HepG2 (cell line): ENCODE results near the gene GPHN. TPM values are rescaled to one million over a fixed set of nuclear protein-coding genes. Genes with fewer than 3 reads are reported as not detected.

Experiments
- ATAC-seq: fragments of 200-7000 bp; cut with Tn5 transposase; 3 replicates; pipeline ENCODE4 v1.9.1; 2020; ENCODE audit warnings: mild to moderate bottlenecking, moderate library complexity
- BruUV-seq: library from RNA; stranded (reverse); fragments of 400-500 nt; replicated peaks from 2 replicates; lab custom pipeline; 2021; lab: Mats Ljungman, UMichigan
- CTCF ChIA-PET: fragments of 300-600 bp; formaldehyde crosslinking; extraction: SDS; loops from one replicate; lab custom pipeline; 2021; ENCODE audit warnings: low total read pairs, inconsistent platforms, low intra/inter-chr PET ratio; lab: Yijun Ruan, JAX
- POLR2A ChIA-PET: fragments of 350-600 bp; sonication (Branson Sonifier 250); formaldehyde crosslinking; loops from one replicate; lab custom pipeline; 2020; ENCODE audit warnings: antibody characterized with exemption, inconsistent platforms; lab: Yijun Ruan, JAX
- DNase-seq: peaks from one replicate; pipeline ENCODE4 v3.0.0-alpha.2; 2015; ENCODE audit warnings: low spot score
- FAIRE-seq: peaks from 3 replicates; lab custom pipeline; 2011; peaks lifted over from hg19 to GRCh38; lab: Jason Lieb, UNC
- H2AFZ ChIP-seq: one replicate; pipeline ENCODE4 v1.6.1; 2011; ENCODE audit warnings: low read length, inconsistent platforms
- H3K27ac ChIP-seq: fragments of 300-600 bp; 3 replicates; pipeline ENCODE4 v1.8.0; 2011; ENCODE audit warnings: mixed run types, mild to moderate bottlenecking, mixed read lengths, low read length, inconsistent platforms; ENCODE audit not compliant: insufficient read depth; ENCODE audit errors: extremely low read length
- H3K27me3 ChIP-seq, 2 experiments: fragments of 200-600 bp in 1 of 2; 2 replicates in 1 of 2; 3 replicates in 1 of 2; pipeline versions ENCODE4 v1.6.0 to v1.8.0; 2011; ENCODE audit warnings: low read length in 2 of 2, mild to moderate bottlenecking in 2 of 2, moderate library complexity in 2 of 2, inconsistent platforms in 1 of 2; ENCODE audit not compliant: insufficient read depth in 2 of 2, control insufficient read depth in 1 of 2
- H3K36me3 ChIP-seq, 2 experiments: fragments of 200-600 bp in 1 of 2; replicated peaks in 1 of 2; 2 replicates in 1 of 2; 3 replicates in 1 of 2; pipeline versions ENCODE4 v1.5.1 to v1.8.0; 2011; ENCODE audit warnings: low read length in 2 of 2, inconsistent platforms in 1 of 2; ENCODE audit not compliant: insufficient read depth in 2 of 2, control insufficient read depth in 1 of 2
- H3K4me1 ChIP-seq: 2 replicates; pipeline ENCODE4 v1.5.1; 2012; ENCODE audit warnings: low read length, inconsistent platforms; ENCODE audit not compliant: insufficient read depth
- H3K4me2 ChIP-seq: 2 replicates; pipeline ENCODE4 v1.6.0; 2011; ENCODE audit warnings: low read depth, low read length, inconsistent platforms
- H3K4me3 ChIP-seq, 3 experiments: fragments of 200-600 bp in 1 of 3; sonication (generic), shearing (Covaris generic) in 1 of 3; replicated peaks in 1 of 3; 2 replicates each; pipeline ENCODE4 v1.5.1; 2011 to 2016; ENCODE audit warnings: low read length in 3 of 3, inconsistent platforms in 2 of 3, low read depth in 2 of 3, mild to moderate bottlenecking in 2 of 3, control low read depth in 1 of 3, mixed read lengths in 1 of 3; ENCODE audit not compliant: insufficient read depth in 1 of 3
- H3K79me2 ChIP-seq: one replicate; pipeline ENCODE4 v1.6.1; 2011; ENCODE audit warnings: low read length, inconsistent platforms; ENCODE audit not compliant: insufficient read depth
- H3K9ac ChIP-seq: 2 replicates; pipeline ENCODE4 v1.6.0; 2011; ENCODE audit warnings: mild to moderate bottlenecking, low read depth, low read length, inconsistent platforms; ENCODE audit not compliant: insufficient read depth
- H3K9me3 ChIP-seq: 2 replicates; pipeline ENCODE4 v1.5.1; 2012; ENCODE audit warnings: mild to moderate bottlenecking, low read length
- H4K20me1 ChIP-seq: 2 replicates; pipeline ENCODE4 v1.6.0; 2011; ENCODE audit warnings: inconsistent platforms, mild to moderate bottlenecking, low read length, moderate library complexity; ENCODE audit not compliant: insufficient read depth
- IRX3 ChIP-seq: sonication (generic); formaldehyde crosslinking; IDR thresholded peaks from 2 replicates; pipeline ENCODE4 v1.8.1; 2023; ENCODE audit warnings: mild to moderate bottlenecking, low read depth, missing genetic modification reagents, borderline replicate concordance
- MLLT10 ChIP-seq: sonication (generic); formaldehyde crosslinking; IDR thresholded peaks from 2 replicates; pipeline ENCODE4 v1.4.0; 2020; ENCODE audit warnings: missing genetic modification reagents
- PAX8 ChIP-seq: sonication (generic); formaldehyde crosslinking; IDR thresholded peaks from 2 replicates; pipeline ENCODE4 v1.8.0; 2022; ENCODE audit warnings: mild to moderate bottlenecking, missing genetic modification reagents, borderline replicate concordance
- PLRG1 ChIP-seq: fragments of 450-650 bp; conservative IDR thresholded peaks from 2 replicates; pipeline ENCODE4 v1.6.1; 2016
- RAD51 ChIP-seq: fragments of 450-650 bp; IDR thresholded peaks from 2 replicates; pipeline ENCODE4 v1.6.1; 2016; ENCODE audit warnings: borderline replicate concordance
- TARDBP ChIP-seq: sonication (generic); formaldehyde crosslinking; IDR thresholded peaks from 2 replicates; pipeline ENCODE4 v1.8.0; 2022; ENCODE audit warnings: mild to moderate bottlenecking, missing genetic modification reagents
- ZNF3 ChIP-seq: IDR thresholded peaks from 2 replicates; pipeline ENCODE4 v1.7.0; 2017; ENCODE audit warnings: inconsistent platforms
- ZNF75D ChIP-seq: sonication (generic); formaldehyde crosslinking; IDR thresholded peaks from 2 replicates; pipeline ENCODE4 v1.8.1; 2023; ENCODE audit warnings: missing genetic modification reagents, mild to moderate bottlenecking, borderline replicate concordance
- ZSCAN5A ChIP-seq: sonication (generic); formaldehyde crosslinking; IDR thresholded peaks from 2 replicates; pipeline ENCODE4 v1.8.0; 2022; ENCODE audit warnings: mild to moderate bottlenecking, missing genetic modification reagents, borderline replicate concordance
- WGBS: methylation state at CpG from one replicate; pipeline ENCODE4 v1.1.6; 2017; ENCODE audit warnings: low lambda C conversion rate; 5-methylcytosine and 5-hydroxymethylcytosine counted together
- in situ Hi-C: cut with HindIII; loops from 2 replicates; pipeline ENCODE4 v1.10.0; 2017; ENCODE audit warnings: low pct_unique_long_range_greater_than_20kb; ENCODE audit not compliant: extremely low pct_ligation_motif_present
- intact Hi-C: fragments of 100-400 bp; cut with micrococcal nuclease; formaldehyde crosslinking; loops from one replicate; pipeline ENCODE4 v1.10.0; 2022; ENCODE audit not compliant: unreplicated experiment
- polyA plus RNA-seq, 8 experiments: library from polyadenylated mRNA; depleted of rRNA in 3 of 8; stranded (reverse) in 7 of 8; unstranded in 1 of 8; fragments of >200 nt; fragmentation: Illumina TruSeq in 4 of 8; extraction: Trizol in 4 of 8; gene quantifications; 2 replicates each; pipeline versions ENCODE4 v1.2.1 to v1.2.3, GENCODE V29; 2011 to 2016; ENCODE audit warnings: low read depth in 4 of 8, missing spikeins in 1 of 8, mixed read lengths in 1 of 8; ENCODE audit not compliant: insufficient read depth in 1 of 8
- total RNA-seq, 5 experiments: library from RNA; depleted of rRNA; stranded (reverse); fragments of >200 nt; fragmentation: Illumina TruSeq; extraction: Trizol; gene quantifications; 2 replicates each; pipeline ENCODE4 v1.2.3, GENCODE V29; 2016; ENCODE audit warnings: low read depth in 1 of 5
- TF ChIP-seq, protein P1 (sequence below): sonication (generic); formaldehyde crosslinking; IDR thresholded peaks from 2 replicates; pipeline ENCODE4 v1.5.0; 2020; ENCODE audit warnings: missing genetic modification reagents
- TF ChIP-seq, protein P2 (sequence below): sonication (generic); formaldehyde crosslinking; conservative IDR thresholded peaks from 2 replicates; pipeline ENCODE4 v1.4.0; 2020; ENCODE audit warnings: missing genetic modification reagents
- TF ChIP-seq, protein P3 (sequence below): sonication (generic); formaldehyde crosslinking; IDR thresholded peaks from 2 replicates; pipeline ENCODE4 v1.5.1; 2020; ENCODE audit warnings: mild to moderate bottlenecking, missing genetic modification reagents
- TF ChIP-seq, protein P4 (sequence below): IDR thresholded peaks from 2 replicates; pipeline ENCODE4 v1.6.1; 2016; ENCODE audit warnings: mild to moderate bottlenecking, missing biosample characterization, missing genetic modification reagents

GPHN gene
- total and polyA plus RNA-seq, 2 of the 13 experiments (the other 11 are each of a cell fraction or from before 2014, with no cell fraction given), result 12.7 to 19.2 TPM

DNA sequence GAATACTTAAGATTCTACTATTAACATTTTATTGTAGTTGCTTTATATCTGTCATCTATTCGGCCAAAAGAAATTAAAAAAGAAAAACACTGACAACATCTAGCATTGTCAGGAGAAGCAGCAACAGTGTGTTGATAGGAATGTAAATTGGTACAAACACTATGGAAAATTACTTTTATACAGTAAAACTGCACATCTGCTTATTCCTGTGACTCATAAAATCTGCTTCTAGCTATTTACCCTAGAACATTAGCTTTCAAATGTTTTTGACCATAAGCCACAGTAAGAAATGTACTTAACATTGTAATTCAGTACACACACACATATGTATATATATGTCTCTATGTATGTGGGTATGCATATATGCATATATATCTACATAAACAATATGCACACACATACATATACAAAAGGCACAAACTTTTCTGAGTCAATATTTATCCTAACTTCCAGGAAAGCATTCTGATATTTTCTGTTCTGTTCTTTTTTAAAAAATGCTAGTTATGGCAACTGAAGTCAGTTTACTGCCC, 402.4 kb downstream of the GPHN start (continued):
- no peak for TF ChIP-seq ZSCAN5A (CRISPR knock-in tag)
- TF ChIP-seq, protein P1, sequence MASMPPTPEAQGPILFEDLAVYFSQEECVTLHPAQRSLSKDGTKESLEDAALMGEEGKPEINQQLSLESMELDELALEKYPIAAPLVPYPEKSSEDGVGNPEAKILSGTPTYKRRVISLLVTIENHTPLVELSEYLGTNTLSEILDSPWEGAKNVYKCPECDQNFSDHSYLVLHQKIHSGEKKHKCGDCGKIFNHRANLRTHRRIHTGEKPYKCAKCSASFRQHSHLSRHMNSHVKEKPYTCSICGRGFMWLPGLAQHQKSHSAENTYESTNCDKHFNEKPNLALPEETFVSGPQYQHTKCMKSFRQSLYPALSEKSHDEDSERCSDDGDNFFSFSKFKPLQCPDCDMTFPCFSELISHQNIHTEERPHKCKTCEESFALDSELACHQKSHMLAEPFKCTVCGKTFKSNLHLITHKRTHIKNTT (CRISPR knock-in tag), result no peak

GRCh38 chr14:66916421-66916820, 408.5 kb downstream of the GPHN start:
- 100% methylated on average over 1 of the region's 1 CpG for WGBS
- H3K9ac ChIP-seq, result no peak overlapping the region
- intact Hi-C loops (no loop called here), in situ Hi-C loops (no loop called here)
- TF ChIP-seq MLLT10 (CRISPR knock-in tag) (no peak), ZNF75D (CRISPR knock-in tag) (no peak), PLRG1 (no peak), ZNF3 (CRISPR knock-in tag) (no peak), PAX8 (CRISPR knock-in tag) (no peak), TARDBP (CRISPR knock-in tag) (no peak), RAD51 (no peak), IRX3 (CRISPR knock-in tag) (no peak)
- TF ChIP-seq, protein P2, sequence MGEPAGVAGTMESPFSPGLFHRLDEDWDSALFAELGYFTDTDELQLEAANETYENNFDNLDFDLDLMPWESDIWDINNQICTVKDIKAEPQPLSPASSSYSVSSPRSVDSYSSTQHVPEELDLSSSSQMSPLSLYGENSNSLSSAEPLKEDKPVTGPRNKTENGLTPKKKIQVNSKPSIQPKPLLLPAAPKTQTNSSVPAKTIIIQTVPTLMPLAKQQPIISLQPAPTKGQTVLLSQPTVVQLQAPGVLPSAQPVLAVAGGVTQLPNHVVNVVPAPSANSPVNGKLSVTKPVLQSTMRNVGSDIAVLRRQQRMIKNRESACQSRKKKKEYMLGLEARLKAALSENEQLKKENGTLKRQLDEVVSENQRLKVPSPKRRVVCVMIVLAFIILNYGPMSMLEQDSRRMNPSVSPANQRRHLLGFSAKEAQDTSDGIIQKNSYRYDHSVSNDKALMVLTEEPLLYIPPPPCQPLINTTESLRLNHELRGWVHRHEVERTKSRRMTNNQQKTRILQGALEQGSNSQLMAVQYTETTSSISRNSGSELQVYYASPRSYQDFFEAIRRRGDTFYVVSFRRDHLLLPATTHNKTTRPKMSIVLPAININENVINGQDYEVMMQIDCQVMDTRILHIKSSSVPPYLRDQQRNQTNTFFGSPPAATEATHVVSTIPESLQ (CRISPR knock-in tag), result no peak
- TF ChIP-seq, protein P3, sequence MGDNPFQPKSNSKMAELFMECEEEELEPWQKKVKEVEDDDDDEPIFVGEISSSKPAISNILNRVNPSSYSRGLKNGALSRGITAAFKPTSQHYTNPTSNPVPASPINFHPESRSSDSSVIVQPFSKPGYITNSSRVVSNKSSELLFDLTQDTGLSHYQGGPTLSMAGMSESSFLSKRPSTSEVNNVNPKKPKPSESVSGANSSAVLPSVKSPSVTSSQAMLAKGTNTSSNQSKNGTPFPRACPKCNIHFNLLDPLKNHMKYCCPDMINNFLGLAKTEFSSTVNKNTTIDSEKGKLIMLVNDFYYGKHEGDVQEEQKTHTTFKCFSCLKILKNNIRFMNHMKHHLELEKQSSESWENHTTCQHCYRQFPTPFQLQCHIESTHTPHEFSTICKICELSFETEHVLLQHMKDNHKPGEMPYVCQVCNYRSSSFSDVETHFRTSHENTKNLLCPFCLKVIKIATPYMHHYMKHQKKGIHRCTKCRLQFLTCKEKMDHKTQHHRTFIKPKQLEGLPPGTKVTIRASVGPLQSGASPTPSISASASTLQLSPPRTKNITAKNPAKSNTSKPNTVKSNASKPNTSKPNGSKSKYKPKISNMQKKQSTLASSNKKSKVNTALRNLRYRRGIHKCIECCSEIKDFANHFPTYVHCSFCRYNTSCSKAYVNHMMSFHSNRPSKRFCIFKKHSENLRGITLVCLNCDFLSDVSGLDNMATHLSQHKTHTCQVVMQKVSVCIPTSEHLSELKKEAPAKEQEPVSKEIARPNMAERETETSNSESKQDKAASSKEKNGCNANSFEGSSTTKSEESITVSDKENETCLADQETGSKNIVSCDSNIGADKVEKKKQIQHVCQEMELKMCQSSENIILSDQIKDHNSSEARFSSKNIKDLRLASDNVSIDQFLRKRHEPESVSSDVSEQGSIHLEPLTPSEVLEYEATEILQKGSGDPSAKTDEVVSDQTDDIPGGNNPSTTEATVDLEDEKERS, result no peak
- TF ChIP-seq, protein P4, sequence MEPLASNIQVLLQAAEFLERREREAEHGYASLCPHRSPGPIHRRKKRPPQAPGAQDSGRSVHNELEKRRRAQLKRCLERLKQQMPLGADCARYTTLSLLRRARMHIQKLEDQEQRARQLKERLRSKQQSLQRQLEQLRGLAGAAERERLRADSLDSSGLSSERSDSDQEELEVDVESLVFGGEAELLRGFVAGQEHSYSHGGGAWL, result no peak
- H4K20me1 ChIP-seq, result no peaks in the 10 kb centered on the region
- peaks cover 23% of the 10 kb centered on the region for H3K4me1 ChIP-seq
- DNase-seq (no peak), ATAC-seq (no peak), FAIRE-seq (no peak)
- POLR2A ChIA-PET, result no interaction called here
- no peak overlapping the region for H2AFZ ChIP-seq
- no peak overlapping the region for H3K4me3 ChIP-seq
- no peaks in the 10 kb centered on the region for H3K79me2 ChIP-seq
- no peaks in the 10 kb centered on the region for H3K36me3 ChIP-seq
- H3K27me3 ChIP-seq, result no peaks in the 10 kb centered on the region
- no peak overlapping the region for H3K27ac ChIP-seq
- CTCF ChIA-PET, result no interaction called here
- no TSS peak for BruUV-seq
- no peak overlapping the region for H3K4me2 ChIP-seq
- H3K9me3 ChIP-seq, result no peaks in the 10 kb centered on the region
